K562 (cell line): ENCODE measurements around the gene BLZF1. TPM values are rescaled to one million over a fixed set of nuclear protein-coding genes. Genes with fewer than 3 reads are reported as not detected.

Experiments used
- EHMT2 ChIP-seq: fragments of 450-650 bp; IDR thresholded peaks from 2 replicates; pipeline ENCODE4 v1.6.1; 2018; ENCODE audit warnings: antibody characterized with exemption
- FOXM1 ChIP-seq, 2 experiments: fragments of 450-650 bp in 1 of 2; sonication (generic) in 1 of 2; formaldehyde crosslinking in 1 of 2; IDR thresholded peaks; 2 replicates each; pipeline versions ENCODE4 v1.6.1 to v1.9.0; 2017 to 2022; ENCODE audit warnings: low read depth in 2 of 2, mild to moderate bottlenecking in 2 of 2, missing genetic modification reagents in 1 of 2, moderate library complexity in 1 of 2
- JUND ChIP-seq, 2 experiments: IDR thresholded peaks; 2 replicates in 1 of 2; 3 replicates in 1 of 2; pipeline ENCODE4 v1.6.1; 2011; ENCODE audit warnings: borderline replicate concordance in 2 of 2, low read depth in 2 of 2, low read length in 2 of 2, improper control_type of control experiment in 1 of 2, missing biosample characterization in 1 of 2, missing genetic modification characterization in 1 of 2, missing genetic modification reagents in 1 of 2
- NFIC ChIP-seq: fragments of 450-650 bp; IDR thresholded peaks from 2 replicates; pipeline ENCODE4 v1.6.1; 2017; ENCODE audit warnings: mild to moderate bottlenecking, inconsistent platforms
- PATZ1 ChIP-seq: fragments of 250-450 bp; sonication (Bioruptor Pico); IDR thresholded peaks from 2 replicates; pipeline ENCODE4 v1.5.0; 2020; ENCODE audit warnings: mild to moderate bottlenecking, borderline replicate concordance
- POLR2G ChIP-seq: fragments of 200-400 bp; formaldehyde crosslinking; IDR thresholded peaks from 2 replicates; pipeline ENCODE4 v1.6.1; 2017; ENCODE audit warnings: low read depth, mild to moderate bottlenecking, antibody characterized with exemption, low read length, moderate library complexity
- POU5F1 ChIP-seq: fragments of 150-350 bp; IDR thresholded peaks from 2 replicates; pipeline ENCODE4 v1.6.1; 2014; ENCODE audit warnings: borderline replicate concordance, low read length, low read depth, mild to moderate bottlenecking; ENCODE audit not compliant: partially characterized antibody
- RFX7 ChIP-seq: fragments of 250-450 bp; sonication (Bioruptor Pico); IDR thresholded peaks from 2 replicates; pipeline ENCODE4 v1.5.1; 2021; ENCODE audit warnings: mild to moderate bottlenecking
- TARDBP ChIP-seq: fragments of 450-650 bp; IDR thresholded peaks from 2 replicates; pipeline ENCODE4 v1.6.1; 2016
- ZBTB40 ChIP-seq, 2 experiments: fragments of 450-650 bp in 1 of 2; sonication (generic) in 1 of 2; formaldehyde crosslinking in 1 of 2; IDR thresholded peaks; 2 replicates each; pipeline versions ENCODE4 v1.7.1 to v1.9.0; 2016 to 2022; ENCODE audit warnings: inconsistent platforms in 1 of 2, mild to moderate bottlenecking in 1 of 2, missing genetic modification reagents in 1 of 2
- ZEB2 ChIP-seq: fragments of 450-650 bp; IDR thresholded peaks from 2 replicates; pipeline ENCODE4 v1.6.1; 2016
- ZNF146 ChIP-seq: IDR thresholded peaks from one replicate; pipeline ENCODE4 v1.6.1; 2018; ENCODE audit warnings: missing compliant biosample characterization; ENCODE audit not compliant: unreplicated experiment
- polyA plus RNA-seq, 8 experiments: library from polyadenylated mRNA; depleted of rRNA in 4 of 8; stranded (reverse) in 5 of 8; unstranded in 3 of 8; fragments of >200 nt; fragmentation: Nextera tagmentation in 2 of 8; fragmentation: Illumina TruSeq in 1 of 8; extraction: Ambion mirVana in 2 of 8; extraction: Trizol in 1 of 8; gene quantifications; 2 replicates each; pipeline versions ENCODE4 v1.2.1 to v1.2.3, GENCODE V29; 2011 to 2014; ENCODE audit warnings: inconsistent platforms in 1 of 8, missing spikeins in 1 of 8
- total RNA-seq, 7 experiments: library from RNA; depleted of rRNA in 6 of 7; stranded (reverse); fragments of >200 nt in 6 of 7; fragmentation: Illumina TruSeq in 2 of 7; extraction: Trizol in 2 of 7; gene quantifications; 2 replicates each; pipeline versions ENCODE4 v1.2.1 to v1.2.3, GENCODE V29; 2011 to 2021; ENCODE audit warnings: low replicate concordance in 1 of 7
- TF ChIP-seq, protein P1 (sequence below): fragments of 250-450 bp; sonication (Bioruptor Pico); IDR thresholded peaks from 2 replicates; pipeline ENCODE4 v1.5.1; 2021; ENCODE audit warnings: mild to moderate bottlenecking
- TF ChIP-seq, protein P2 (sequence below): fragments of 450-650 bp; formaldehyde crosslinking; IDR thresholded peaks from 2 replicates; pipeline ENCODE4 v1.4.0; 2020; ENCODE audit warnings: mild to moderate bottlenecking

The BLZF1 gene
- total and polyA plus RNA-seq, 9 of the 15 experiments (the other 6 are each of a cell fraction or from before 2014, with no cell fraction given): 20.5 to 32.8 (median 25.3) TPM

DNA sequence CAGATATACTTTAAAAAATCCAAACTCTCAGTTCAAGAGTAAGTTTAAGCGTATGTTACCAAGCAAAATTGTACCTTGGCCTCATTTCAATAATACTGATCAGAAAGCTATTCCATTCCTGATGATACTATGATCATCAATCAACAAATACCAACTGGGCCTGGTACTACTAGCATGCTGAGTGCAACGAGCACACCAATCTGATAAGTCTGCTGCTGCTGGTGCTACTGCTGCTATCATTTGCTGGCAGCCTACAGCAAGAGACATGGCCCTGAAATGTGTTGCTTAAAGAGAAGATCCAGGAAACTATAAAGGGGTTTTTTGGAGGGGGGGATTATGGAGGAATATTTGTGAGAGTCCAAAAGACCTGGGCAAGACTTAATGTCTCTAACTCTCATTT is 40.1 kb upstream of the BLZF1 start (continued):
- no peak for TF ChIP-seq ZBTB40 (IDR thresholded peaks at IDR 0.05)
- TF ChIP-seq ZBTB40 (CRISPR knock-in tag; IDR thresholded peaks at IDR 0.05): no peak
- no peak for TF ChIP-seq RFX7
- TF ChIP-seq TARDBP: no peak
- TF ChIP-seq NFIC: peak; percentile 29
- TF ChIP-seq ZNF146 (CRISPR knock-in tag): no peak
- no peak for TF ChIP-seq PATZ1 (CRISPR knock-in tag)
- TF ChIP-seq EHMT2: 0 out of 2 replicates have a peak, but pooled peaks have one; percentile 11
- TF ChIP-seq, protein P1, sequence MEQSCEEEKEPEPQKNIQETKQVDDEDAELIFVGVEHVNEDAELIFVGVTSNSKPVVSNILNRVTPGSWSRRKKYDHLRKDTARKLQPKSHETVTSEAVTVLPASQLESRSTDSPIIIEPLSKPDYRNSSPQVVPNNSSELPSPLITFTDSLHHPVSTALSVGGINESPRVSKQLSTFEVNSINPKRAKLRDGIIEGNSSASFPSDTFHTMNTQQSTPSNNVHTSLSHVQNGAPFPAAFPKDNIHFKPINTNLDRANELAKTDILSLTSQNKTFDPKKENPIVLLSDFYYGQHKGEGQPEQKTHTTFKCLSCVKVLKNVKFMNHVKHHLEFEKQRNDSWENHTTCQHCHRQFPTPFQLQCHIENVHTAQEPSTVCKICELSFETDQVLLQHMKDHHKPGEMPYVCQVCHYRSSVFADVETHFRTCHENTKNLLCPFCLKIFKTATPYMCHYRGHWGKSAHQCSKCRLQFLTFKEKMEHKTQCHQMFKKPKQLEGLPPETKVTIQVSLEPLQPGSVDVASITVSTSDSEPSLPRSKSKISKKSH (CRISPR knock-in tag): no peak
- TF ChIP-seq FOXM1 (IDR thresholded peaks at IDR 0.05; ENCODE audit: low read depth): no peak
- no peak for TF ChIP-seq FOXM1 (CRISPR knock-in tag; IDR thresholded peaks at IDR 0.05; ENCODE audit: low read depth)
- TF ChIP-seq JUND (IDR thresholded peaks at IDR 0.05; ENCODE audit: borderline replicate concordance, low read depth, low read length): no peak
- peak; percentile 15; the same call in 1 of the 3 replicates for TF ChIP-seq JUND (tag; IDR thresholded peaks at IDR 0.05; ENCODE audit: borderline replicate concordance, low read depth, low read length)
- TF ChIP-seq, protein P2, sequence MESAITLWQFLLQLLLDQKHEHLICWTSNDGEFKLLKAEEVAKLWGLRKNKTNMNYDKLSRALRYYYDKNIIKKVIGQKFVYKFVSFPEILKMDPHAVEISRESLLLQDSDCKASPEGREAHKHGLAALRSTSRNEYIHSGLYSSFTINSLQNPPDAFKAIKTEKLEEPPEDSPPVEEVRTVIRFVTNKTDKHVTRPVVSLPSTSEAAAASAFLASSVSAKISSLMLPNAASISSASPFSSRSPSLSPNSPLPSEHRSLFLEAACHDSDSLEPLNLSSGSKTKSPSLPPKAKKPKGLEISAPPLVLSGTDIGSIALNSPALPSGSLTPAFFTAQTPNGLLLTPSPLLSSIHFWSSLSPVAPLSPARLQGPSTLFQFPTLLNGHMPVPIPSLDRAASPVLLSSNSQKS (CRISPR knock-in tag): no peak
- no peak for TF ChIP-seq POLR2G
- no peak for TF ChIP-seq ZEB2
- no peak for TF ChIP-seq POU5F1
